ENCODE data around the gene PCBP3.
A peak's percentile ranks its signal among the peaks of the same experiment; 100 is the strongest.

PCBP3 gene

DNA sequence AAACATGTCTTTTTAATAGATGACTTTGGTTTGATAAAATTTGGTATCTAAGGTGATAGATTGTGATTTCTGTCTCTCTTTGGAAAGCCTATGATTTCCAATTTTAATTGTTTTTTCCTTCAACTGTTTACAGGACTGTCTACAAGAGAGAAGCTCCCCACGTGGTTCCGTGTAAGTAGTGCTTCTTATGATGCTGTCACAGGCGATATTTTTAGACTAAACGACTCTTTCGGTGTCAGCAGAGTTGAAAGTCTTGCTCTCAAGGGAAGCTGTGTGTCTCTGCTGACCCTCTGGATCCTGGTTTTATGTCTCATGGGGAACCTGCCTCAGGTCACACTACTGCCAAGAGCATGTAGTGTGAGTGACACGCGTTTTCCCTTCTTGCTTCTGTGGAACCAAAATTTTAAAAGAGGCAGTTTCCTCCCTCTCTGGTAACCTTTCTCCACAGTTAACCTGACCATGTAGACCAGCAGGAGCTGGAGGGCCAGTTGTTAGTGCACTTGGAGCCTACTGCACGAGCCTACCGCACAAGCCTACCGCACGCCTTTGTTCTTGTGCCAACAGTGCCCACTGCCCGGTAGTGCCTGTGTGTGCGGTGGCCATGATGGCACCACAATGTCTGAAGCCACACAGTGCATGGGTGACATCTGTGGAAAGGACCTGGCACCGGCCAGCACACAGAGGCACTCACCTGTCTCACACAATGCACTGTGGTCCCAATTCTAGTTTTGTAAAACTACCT is 91.9 kb downstream of the PCBP3 start:
- no peak for DNase-seq

DNA sequence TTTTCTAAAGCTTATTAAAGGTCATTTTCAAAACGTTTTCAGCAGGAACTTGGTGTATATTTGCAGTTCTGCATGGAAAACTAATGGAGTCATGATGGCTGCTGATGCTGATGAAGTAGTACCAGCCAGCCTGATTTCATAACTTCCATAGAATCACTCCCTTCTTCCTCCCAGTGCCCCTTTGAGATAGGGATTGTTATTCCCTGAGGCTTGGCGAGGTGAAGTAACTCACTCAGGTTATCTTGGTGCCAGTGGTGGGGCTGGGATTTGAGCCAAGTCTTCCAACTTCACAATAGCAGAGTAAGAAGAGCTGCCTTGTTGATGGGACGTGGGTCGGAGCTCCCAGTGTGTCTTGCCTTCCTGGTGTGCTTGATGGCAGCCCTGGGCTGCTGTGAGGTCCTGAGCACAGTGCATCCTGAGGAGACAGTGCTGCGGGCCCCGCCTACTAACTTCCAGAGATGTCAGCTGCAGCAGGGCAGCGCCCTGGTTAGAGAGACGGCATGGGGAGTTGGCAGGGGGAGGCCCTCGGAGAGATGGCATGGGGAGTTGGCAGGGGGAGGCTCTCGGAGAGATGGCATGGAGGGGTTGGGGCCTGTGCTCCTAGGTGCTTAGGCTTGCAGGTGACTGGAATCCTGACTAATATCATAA is 92.6 kb downstream of the PCBP3 start:
- DNase-seq, result no peak

DNA sequence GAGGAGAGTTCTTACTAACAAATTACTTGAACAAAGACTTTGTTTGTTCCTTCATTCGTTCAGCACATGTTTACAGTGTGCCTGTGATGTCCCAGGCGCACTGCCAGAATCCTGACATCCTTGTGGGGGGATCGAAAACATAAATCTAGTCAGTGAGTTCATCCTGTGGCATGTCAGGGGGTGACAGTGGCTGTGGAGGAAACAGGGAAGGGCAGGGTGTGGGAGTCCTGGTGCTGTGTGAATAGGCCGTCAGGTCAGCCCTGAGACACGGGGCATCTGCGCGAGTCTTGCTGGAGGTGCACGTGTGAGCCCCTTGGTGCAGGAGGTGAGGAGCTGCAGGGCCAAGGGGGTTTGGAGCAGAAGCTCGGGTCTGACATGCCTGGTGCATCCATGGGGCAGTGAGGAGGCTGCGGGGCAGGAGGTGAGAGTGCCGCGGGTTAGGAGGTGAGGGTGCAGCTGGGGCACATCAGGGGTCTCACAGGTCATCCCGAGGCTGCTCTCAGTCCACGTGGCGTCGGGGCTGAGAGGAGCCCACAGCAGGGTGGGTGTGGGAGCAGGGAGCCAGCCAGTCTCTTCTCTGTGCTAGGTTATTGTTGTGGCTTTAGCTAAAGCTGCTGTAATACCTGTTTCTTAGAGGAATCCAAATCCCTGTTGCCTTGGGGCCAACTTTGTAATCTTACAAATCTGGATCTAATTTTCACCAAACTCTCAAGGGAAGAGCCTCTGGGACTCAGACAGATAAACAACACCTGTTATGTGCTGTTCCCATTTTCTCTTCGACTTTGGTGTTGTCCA is 93.4 kb downstream of the PCBP3 start:
- no peak for DNase-seq

DNA sequence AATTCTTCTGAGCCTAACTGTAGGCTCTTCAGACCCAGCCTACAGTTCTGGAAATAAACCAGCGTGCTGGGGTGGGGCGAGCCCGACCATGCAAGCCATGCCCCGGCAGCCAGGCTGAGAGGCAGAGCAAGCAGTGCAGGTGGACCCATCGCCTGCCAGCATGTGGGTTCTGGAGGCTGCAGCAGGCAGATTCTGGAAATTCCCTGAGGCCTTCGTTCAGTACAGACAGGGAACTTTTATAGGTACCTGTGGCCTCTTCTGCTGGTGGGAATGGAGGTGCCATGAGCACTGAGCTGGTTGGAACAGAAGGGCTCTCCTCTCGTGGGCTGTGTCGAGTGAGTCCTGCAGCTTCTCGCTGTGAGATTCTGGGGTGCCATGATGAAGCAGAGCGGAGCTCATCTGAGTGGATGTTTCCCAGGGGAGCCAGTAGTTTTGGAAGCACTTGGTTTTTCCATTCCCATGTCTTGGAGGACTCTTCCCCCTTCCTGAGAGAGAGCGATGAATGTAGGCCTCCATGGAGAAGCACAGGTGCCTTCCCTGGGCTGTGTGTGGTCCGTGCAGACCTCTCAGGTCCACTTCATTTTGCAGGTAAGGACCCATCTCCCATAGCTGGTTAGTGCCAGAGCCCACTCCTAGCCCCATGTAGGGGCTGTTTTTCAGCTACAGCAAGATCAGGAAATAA is 94.1 kb downstream of the PCBP3 start:
- DNase-seq, result no peak

DNA sequence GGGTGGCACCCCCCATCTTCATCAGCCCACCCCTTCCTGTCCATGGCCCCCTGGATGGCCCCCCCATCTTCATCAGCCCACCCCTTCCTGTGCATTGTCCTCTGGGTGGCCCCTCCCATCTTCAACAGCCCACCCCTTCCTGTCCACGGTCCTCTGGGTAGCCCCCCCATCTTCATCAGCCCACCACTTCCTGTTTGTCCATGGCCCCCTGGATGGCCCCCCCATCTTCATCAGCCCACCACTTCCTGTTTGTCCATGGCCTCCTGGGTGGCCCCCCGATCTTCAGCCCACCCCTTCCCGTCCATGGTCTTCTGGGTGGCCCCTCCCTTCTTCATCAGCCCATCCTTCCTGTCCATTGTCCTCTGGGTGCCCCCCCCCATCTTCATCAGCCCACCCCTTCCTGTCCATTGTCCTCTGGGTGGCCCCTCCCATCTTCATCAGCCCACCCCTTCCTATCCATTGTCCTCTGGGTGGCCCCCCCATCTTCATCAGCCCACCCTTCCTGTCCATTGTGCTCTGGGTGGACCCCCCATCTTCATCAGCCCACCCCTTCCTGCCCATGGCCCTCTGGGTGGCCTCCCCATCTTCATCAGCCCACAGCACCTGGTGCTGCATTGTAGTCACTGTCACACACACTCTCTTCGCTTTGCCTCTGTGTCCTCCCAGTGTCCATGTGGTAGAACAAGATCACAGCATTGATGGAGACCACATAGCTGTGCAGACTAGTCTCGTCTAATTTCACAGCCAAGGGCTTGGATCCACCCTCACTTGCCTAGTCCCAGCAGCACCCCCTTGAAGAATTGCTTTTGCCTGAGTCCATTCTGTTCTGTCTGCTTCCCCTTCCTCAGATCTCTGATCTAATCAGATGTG is 95.9 kb downstream of the PCBP3 start:
- DNase-seq, result no peak

- DNase-seq, result no peak
Observed at GRCh38 chr21:45740088-45740440, 96.5 kb downstream of the PCBP3 start.

DNA sequence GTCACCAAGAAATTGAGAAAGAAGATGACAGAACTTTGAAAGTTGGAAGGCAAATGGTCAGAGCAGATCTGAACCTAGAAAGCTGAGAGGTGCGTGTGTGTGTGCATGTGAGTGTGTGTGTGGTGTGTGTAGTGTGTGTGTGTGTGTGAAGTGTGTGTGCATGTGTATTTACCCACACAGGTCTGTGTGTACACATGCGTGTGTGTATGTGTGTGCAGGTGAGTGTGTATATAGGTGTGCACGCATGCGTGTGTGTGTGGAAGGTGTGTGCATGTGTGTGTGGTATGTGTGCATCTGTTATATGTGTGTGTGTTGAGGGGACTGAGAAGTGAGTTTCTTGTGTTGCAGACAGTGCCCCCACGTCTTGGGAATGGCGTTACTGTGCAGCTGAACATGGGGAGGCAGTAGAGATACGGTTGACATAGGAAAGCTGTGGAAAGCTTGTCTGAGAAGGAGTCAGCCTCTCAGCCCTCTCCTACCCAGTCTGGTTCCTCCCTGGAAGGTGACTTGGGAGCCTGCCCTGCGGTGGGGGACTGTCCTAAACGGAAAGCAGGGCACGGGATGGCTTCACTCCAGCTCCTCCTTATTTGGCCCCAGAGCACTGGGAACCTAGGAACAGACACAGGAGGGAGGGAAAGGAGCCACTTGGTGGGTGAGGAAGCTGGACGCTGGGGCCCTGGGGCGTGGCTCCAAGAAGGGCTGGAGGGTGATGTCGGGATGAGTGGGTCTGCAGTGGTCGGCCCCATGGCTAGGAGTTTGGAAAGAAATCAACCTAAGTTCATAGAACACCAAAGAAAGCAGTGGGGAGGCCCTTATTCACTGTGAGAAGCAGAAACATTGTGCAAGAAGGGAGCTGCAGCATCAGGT is 97.2 kb downstream of the PCBP3 start:
- no peak for DNase-seq

DNA sequence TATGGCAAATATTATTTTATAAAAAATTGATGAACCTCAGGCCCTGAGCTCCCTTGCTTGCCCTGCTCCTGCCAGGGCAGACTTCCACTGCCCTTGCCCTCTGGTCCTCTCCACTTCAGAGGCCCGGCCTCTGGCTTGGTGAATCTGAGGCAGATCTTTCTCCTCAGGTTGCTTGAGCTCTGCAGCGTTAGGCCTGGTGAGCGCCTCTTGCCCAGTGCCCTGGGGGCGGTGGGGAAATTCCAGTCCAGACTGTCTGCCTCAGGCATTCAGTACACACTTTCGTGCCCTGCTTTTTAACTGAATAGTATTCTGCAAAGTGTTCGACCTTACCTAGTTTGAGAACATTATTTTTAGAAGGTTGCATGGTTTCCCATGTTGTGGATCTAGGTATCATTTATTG is 98.2 kb downstream of the PCBP3 start:
- DNase-seq, result no peak

- DNase-seq, result no peak
Observed at GRCh38 chr21:45742247-45742646, 98.7 kb downstream of the PCBP3 start.

- DNase-seq, result no peak
Observed at GRCh38 chr21:45745256-45745655, 101.7 kb downstream of the PCBP3 start.

- peak; percentile 44 for DNase-seq
Observed at GRCh38 chr21:45747233-45747766, 103.8 kb downstream of the PCBP3 start.

GRCh38 chr21:45747802-45748445 is 104.4 kb downstream of the PCBP3 start:
- peak; percentile 71 for DNase-seq

- DNase-seq, result no peak
Observed at GRCh38 chr21:45748593-45748992, 105.1 kb downstream of the PCBP3 start.

DNA sequence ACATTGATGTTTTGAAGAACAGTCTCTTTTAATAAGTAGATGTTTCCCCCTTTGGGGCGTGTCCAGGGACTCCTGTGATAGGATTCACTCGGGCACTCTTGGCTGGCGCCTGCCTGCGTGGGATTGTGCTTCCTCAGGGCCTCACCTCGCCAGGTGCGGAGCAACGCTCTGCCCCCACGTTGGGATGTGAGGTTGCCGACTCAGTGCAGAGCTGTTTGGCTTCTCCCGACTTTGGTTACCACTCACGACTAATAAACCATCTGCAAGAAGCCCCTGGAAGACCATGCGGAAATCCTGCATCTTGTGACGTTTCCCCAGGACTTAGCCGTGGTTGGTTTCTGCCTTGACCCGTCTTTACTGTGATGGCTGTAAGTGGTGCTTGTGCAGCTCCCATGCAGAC is 106.4 kb downstream of the PCBP3 start:
- DNase-seq, result no peak

DNA sequence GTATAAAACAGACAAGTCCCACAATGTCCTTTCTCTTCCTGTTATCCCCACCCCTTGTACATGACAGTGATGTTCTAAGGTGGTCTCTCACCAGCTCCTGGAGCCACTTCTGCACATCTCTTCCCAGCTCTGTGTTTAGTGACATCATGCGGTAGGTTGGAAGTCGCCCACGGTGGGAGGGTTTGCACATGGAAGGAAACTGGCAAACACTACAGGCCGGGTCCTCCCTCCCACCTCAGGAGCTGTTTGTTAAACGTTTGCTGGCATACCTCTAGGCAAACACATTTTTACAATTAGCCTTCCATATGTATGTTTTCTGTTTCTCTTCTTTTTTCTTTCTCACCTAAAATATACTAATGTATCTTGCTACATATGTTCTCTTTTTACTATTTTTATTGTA is 107.4 kb downstream of the PCBP3 start:
- DNase-seq, result no peak

- no peak for DNase-seq
Observed at GRCh38 chr21:45753445-45753844, 109.9 kb downstream of the PCBP3 start.

- DNase-seq, result no peak
Observed at GRCh38 chr21:45756029-45756428, 112.5 kb downstream of the PCBP3 start.

DNA sequence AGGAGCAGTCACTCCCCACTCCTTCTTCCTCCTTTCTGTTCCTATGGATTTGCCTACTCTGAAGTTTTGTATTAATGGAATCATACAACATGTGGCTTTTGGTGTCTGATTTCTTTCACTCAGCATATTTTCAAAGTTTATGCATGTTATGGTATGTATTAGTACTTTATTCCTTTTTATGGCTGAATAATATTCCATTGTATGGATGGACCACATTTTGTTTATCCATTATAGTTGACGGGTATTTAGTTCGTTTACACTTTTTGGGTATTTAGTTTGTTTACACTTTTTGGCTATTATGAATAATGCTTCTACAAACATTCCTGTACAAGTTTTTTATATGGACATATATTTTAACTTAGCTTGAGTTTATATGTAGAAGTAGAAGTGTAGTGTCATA is 113.1 kb downstream of the PCBP3 start:
- no peak for DNase-seq

- DNase-seq, result no peak
Observed at GRCh38 chr21:45761704-45762103, 118.2 kb downstream of the PCBP3 start.

GRCh38 chr21:45763074-45763473 is 119.5 kb downstream of the PCBP3 start:
- DNase-seq, result no peak

DNA sequence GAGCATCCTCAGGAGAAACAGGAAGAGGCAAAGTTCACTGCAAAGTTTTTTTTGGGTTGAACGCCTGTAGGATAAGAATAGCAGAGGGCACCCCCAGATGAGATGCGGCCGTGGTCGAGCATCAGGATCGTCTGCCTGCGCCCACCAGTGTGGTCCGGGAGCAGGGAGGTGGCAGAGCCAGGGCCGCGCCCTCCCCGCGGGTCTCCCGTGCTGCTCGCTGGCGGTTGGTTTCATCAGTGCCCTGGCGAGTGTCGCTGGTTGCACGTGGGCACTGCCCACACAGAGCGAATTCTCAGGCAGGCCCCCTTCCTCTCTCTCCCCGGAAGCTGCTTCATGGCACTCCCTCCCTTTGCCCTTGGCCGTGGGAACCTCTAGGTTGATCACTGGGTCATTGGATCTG is 120.0 kb downstream of the PCBP3 start:
- DNase-seq, result no peak
